SIG-M5 treated with dmso at 0.1 percent for 504 hours (cell line): ENCODE measurements around the gene STAMBPL1.
"Not testable (repeated sequence)": the region's sequence is repeated elsewhere in the genome, so short reads cannot be mapped to it uniquely, and the experiment has no call there.

Source experiments
- DNase-seq: peaks from one replicate; lab custom pipeline; 2025; ENCODE audit not compliant: unreplicated experiment; lab: John Stamatoyannopoulos, UW

Gene STAMBPL1

DNA sequence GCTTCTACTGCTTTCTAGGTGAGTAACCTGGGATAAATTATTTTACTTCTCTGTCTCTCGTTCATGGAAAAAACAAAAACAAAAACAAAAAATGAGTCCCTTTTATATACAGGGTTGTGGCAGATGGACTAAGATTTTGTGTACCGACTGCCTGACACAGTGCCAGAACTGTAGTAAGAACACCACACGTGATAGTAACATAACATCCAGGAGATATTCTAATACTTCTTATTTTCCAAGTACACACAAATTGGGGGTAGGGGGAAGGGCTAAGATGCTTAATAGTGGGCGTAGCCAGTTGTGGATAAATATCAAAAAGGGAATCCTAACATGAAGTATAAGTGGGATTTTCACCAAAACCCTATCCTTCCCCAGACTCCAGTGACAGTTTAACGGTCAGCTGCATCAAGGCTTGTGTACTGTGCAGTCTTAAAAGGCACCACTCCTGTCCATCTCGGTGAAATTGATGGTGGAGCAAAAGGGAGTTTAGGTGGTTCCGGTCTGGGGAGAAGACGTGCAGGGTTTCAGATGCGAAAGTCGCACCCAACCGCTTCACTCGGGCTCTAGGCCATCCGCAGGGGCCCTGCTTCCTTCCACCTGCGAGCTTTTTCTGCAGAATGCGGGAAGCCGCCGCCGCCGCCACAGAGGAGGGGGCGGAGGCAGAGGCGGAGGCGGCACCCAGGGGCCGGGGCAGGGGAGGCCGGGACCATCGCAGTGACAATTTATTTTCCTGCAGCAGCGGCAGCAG, at the start of gene STAMBPL1:
Gene STAMBPL1, plus strand, starts transcription at position 712 of the 748 bp plus-strand sequence. CDS start 21,464 bp downstream, outside the sequence.
- peak; percentile 45 for DNase-seq

DNA sequence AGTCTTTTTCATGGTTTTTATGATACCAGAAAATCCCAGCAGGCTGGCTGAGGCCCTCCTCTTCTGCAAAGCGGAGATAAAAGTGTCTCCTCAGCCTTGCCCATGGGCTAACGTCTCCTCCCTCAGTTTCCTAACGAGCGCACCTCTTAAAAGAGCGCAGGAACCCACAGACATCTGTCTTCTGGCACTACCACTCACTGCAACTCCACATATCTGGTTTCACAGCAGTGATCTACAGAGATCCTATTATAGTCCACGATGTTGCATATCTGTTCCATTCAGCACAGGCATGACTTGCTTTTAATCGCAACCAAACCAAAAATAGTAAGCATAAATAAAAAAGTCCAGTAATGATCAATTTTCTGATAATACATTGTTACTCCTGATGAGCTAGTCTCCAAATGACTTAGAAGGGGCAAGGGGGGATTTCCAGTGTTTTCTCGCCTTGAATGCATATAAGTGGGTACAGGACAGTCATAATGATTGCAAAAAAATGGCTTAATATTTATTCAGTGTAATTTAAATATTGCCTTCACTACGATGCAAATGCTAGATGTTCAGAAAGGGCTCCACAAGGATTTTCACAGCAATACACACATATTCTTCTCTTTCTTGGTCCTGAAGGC, 49.3 kb upstream of the STAMBPL1 start:
- no peak for DNase-seq

DNA sequence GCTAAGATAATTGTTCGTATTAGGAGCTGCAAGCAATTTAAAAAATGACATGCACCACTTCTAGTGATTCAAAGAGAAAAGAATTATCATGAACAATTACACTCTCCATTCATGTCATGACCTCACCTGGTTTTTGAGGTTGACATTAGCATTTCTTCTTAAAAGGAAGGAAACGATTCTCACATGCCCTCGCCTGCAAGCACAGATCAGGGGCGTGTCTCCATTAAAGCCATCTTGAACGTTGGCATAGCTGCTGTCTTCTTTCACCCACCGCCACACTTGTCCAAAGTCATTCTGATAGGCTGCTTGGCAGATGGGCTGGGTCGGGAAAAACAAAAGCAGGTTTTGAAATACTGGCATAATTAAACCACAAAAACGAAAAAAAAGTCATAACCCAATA, 48.3 kb upstream of the STAMBPL1 start:
- no peak for DNase-seq

DNA sequence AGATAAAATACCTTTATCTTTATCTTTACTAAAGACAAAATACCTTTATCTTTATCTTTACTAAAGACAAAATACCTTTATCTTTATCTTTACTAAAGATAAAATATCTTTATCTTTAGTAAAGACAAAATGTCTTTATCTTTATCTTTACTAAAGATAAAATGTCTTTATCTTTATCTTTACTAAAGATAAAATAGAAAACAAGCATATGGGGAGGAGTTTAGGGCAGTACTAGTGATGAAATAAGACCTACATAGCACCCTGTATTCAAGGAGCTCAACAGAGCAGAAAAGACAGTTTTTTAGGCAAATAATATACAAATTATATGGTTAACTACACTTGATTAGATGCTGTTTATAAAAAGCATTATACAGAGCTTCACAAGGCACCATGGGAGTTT, 47.7 kb upstream of the STAMBPL1 start:
- DNase-seq, result no peak

DNA sequence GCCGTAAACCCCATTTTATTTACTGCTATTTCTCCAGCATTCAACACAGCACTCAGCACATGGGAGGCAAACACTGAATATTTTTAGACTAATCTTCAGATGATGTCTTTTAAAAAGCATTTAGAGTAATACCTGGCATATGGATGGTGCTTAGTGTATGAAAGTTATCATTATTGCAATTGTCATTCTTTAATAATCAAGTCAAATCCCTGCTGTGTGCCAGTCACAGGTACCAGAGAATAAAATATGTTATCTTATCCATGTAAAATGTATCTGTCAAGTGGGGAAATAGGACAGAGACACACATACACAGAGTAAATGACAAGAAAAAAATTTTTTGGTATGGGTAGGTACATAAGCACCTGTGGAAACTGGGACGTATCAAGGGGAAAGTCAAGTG, 46.9 kb upstream of the STAMBPL1 start:
- DNase-seq, result no peak

DNA sequence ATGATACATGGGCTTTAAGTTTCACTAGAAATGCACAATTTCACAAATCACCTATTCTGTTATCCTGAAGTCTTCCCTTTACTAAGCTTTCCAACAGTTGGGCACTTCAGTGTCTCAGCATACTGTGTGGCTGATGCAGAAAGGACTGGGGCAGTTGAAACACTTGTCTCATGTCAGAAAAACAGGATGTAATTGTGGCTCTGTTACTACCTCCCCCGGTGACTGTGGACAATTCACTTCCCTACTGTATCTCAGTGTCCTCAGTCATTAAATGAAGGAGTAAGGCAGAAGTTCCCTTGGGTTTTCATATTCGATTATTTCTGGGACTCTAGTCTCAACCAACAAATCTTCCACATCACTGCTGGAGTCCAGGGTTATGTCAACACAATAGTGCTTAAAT, 46.3 kb upstream of the STAMBPL1 start:
- DNase-seq, result peak; percentile 60

DNA sequence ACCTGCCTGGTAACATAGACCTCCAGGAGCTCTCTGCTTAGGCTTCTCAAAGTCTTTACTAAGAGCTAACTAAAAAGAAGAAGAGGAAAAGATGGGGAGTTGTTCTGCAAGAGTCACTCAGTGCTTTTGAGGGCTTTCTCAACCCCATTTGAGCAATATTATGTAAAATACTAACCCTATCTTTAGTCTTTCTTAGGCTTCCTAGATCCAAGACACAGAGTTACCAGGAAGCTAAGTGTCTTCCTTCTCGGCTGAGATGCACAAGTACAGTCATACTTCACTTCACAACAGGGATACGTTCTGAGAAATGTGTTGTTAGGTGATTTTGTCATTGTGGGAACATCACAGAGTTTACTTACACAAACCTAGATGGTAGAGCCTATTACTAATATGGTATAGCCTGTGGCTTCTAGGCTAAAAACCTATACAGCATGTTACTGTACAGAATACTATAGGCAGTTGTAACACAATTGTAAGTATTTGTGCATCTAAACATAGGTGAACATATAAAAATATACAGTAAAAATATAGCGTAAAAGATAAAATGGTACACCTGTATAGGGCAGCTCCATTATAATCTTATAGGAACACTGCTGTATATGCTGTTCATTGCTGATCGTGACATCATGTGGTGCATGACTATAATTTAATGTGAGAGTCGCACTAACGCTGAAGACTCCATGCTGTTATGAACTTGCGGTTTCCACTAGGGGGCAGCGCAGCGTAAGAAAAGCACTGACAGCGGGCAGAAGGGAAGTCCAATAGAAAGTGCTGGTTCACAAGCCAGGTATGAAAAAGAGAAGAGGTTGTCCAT, 44.7 kb upstream of the STAMBPL1 start:
- peak; percentile 86 for DNase-seq

DNA sequence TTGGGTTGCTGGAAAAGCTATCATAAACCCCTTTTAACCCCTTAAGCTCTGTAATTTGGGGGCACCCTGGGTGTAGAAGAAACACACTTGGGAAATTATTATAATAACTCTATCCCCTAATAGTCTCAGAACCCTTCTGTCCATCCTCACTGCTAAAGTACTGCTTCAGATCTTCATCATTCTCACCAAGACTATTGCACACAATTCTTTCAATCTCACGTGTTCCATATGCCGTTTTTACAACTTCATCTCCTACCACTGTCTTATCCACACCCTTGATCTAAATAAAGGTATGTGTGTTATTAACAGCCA, 44.2 kb upstream of the STAMBPL1 start:
- DNase-seq, result no peak

DNA sequence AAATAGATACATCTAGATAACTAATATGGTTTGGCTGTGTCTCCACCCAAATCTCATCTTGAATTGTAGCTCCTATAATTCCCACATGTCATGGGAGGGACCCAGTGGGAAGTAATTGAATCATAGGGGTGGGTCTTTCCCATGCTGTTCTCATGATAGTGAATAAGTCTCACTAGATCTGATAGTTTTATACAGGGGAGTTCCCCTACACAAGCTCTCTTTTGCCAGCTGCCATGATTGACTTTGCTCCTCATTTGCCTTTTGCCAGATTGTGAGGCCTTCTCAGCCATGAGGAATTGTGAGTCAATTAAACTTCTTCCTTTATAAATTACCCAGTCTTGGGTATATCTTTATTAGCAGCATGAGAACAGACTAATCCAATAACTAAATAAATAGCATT, 42.4 kb upstream of the STAMBPL1 start:
- not testable (repeated sequence) for DNase-seq

DNA sequence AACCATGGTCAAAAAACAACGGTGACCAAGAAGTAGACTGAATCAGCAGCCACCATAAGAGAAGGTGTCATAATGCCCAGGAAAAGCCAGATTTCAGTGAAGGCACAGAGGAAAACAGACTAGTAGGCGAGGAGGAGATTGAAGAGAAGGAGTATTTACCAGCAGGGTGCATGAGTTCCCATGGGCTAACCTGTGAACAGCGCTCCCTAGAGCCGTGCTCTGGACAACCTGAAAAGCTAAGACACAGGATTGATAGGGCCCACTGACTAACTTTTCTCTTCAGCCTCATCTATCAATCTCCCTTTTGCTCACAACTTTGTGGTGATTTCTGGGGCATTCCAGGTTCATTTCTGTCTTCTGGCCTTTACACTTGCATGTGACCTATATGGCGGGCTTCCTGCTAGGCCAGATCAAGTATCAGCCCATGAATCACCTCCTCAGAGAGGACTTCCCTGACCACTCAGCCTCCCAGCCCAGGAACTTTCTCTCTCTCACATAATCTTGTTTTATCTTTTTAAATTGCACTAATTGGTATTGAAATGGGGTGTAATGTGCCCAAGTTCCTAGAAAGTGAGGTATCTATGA, 41.2 kb upstream of the STAMBPL1 start:
- no peak for DNase-seq

DNA sequence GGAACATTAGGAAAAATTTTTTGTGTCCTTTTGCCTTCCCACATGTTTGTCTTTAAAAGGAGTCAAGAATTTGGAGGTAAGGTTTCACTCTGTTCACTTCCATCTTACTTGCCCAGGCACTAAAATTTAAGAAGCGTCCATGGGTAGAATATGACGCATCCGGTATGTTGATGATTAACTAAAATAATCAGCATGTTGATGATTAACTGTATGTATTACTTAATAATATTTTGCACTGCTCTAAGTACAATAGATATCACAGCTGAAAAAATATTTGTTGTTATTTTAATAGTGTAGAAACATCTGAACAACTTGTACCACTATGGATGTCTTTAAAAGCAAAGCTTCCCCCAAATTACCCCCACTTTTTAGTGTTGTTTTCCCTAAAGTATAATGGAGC, 39.9 kb upstream of the STAMBPL1 start:
- DNase-seq, result no peak

DNA sequence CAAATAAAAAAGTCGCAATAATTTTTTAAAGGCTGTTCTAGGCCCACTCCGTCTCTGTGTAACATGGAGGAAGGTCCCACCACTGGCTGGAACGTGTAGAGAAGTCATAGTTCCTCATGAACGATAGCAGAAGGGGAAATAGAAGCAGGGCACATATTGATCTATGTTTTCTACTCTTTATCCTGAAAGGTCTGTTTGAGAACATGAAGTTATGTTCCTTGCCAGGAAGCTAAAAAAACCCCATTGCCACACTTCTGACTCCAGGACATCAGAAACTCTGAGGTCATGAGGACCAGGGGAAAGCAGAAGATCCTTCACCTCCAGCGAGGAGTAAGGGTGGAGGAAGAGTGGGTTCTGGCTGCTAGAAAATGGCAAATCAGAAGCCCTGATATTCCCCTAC, 39.2 kb upstream of the STAMBPL1 start:
- DNase-seq, result peak; percentile 36

DNA sequence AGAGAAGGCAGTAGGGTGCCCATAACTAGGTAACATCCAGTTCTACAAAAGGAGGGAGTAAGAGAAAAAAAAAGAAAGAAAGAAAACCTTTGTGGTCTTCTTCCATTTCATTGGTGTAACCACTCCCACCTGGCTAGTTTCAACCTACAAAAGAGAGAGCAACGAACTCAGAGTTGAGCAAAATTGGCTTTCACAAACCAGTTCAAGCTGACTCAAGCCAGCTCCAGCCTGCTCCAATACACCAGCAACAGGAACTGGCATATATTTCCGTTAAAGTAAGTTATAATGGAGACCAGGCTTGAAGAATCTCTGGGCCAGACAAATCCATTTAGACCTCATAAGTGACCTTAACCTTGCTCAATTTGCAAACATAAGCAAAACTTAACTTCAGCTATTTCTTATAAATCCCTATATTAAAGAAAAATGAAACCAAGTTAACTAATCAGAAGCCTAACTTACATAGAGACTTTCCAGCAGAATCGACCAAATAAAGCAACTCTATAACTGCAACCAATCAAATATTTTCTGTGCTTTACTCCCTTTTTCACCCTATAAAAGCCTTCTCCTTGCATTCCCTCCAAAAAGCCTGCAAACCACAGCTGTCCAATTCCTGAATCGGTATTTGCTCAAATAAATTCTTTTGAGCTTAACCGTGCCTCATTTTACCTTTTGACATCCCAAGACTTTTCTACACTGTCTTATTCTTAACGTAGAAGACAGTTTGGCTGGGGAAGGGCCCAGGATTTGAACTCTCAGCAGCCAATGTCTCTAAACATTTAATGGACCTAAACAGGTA, 38.5 kb upstream of the STAMBPL1 start:
- DNase-seq, result no peak

DNA sequence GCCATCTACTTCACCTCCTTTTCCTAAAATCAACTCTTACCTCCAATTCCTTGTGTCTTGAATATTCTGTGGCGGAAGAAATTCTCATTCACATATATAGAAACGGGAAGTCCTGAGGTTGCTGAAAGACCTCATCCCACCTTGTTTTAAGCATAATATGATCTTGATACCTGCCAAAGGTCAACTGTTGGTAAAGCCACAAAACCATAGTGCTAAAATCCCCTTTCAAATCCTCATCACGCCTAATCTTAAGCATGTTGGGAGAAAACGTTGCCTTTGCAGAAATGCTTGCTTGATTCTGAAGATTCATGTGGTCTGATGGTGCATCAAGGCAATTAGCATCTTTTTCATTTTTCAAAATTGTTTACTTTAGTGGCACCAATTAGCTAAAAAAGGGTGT, 36.9 kb upstream of the STAMBPL1 start:
- no peak for DNase-seq

DNA sequence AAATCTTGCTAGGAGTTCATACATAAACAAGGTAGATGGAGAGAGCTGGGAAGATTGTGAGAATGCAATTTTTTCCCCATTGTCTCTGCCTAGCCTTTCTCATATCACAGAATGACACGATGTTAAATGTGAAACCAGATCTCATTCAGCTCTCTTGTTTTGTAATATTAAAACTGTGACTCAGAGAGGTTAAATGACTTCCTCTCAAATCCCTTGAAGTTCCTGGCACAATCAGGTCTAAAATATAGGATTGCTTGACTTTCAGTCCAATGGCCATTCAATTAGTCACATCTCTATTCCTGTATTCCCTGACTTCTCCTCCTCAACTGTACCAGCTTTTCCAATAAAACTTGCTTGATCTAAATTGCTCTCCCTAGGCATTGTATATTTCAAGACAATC, 31.5 kb upstream of the STAMBPL1 start:
- peak; percentile 26 for DNase-seq

DNA sequence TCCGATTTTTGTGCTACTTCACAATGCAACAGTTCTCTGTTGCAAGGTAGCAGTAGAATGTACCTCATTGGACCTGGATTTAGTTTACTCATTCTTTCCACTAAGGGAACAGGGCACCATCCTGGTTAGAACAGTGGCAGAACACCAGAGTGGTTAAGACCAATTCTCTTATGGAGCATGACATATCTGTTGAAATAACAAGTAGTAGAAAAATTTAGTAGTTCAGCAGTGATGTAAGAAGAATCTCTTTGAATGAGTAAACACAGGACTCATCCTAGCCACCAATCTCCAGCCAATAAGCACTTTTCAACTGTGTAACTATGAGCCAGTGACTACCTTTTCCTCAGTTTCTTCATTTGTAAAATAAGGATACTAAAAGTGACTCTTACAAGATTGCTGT, 30.8 kb upstream of the STAMBPL1 start:
- DNase-seq, result peak; percentile 10

DNA sequence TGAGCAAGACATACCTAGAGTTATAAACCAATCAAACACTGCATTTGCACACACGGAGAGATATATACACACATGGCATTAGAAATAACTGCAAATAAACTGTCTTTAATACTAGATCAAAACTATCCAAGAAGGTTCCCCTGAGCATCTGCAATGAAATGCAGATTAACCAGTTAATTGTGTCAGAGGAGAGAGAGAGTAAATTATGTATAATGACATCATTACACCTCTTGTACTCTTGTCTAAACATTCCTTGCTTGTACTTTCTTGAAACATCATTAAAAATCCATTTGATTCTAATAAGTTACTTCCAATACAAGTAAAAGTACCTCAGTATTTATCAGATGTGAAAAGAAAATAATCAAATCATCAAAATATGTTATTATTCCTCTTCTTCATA, 29.3 kb upstream of the STAMBPL1 start:
- no peak for DNase-seq

DNA sequence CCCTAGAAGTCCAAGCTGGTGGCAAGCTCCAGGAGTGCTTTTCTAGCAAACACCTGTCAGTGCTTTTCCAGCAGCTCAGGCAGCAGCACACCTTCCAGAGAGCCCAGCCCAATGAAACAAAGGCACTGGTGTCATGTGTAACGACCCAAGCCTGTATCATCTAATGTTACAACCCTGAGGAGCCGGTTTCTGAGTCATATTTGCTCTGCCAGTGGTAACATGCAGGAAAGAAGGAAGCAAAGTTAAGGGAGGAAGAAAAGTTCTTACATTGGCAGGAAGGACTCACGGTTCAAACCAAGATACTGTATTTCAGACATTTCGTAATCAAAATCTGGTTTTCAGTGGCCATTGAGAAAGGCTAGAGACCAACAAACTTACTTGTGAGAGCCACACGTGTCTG, 28.3 kb upstream of the STAMBPL1 start, which contains the start of gene ANKRD22:
Gene ANKRD22, minus strand, starts transcription at position 139 of the 400 bp plus-strand sequence. CDS start 237 bp downstream, outside the sequence.
- DNase-seq, result peak; percentile 99

DNA sequence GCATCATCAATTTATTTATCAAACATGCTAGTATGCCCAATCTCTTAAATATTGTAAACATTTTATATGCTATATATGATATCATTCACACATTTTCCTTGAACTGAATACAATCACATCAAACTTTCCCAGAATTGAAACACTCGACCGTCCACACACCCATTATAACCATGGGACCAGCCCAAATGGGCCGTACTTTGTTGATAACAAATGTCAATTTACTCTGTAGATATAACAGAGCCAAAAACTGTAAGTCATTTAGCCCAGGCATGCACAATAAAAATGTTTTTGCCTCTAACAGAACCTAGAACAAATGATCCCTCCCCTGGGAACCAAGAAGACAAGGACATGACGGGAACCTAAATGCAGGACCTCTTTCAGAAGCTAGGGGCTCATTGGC, 27.7 kb upstream of the STAMBPL1 start:
- no peak for DNase-seq

DNA sequence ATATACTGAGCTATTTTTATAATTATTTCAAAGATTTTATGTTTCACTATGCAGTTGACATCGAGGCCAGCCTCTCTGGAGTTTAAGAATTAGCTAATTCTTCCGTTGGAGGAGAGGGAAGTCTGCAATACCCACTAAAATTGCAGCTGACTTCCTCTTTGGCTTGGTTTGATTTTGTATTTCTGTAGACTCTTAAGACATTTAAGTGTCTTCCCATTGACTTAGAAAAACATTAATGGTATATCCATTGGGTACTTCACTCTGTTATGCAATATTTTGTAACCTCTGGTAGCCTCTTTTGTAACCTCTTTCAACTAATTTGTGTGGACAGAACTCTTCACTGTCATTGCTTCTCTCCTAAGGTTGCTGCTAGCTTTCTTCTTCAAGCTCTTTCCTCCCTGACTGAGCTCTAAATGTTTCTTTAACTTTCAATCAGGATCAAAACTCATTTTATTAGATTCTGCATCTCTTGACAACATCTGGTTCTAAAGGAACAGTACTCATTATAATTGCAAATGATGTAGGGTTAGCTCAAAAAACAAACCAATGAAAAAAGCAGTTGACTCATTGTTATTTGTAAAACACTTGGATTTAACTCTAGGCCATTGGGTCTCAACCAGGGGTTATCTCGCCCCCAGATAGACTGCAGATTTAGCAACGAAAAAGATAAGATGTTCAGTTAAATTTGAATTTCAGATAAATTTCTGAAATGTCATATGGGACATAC, 26.7 kb upstream of the STAMBPL1 start:
- DNase-seq, result peak; percentile 93
